GM23338 (cell line): ENCODE data around the gene RORC.

Experiments
- CREB1 ChIP-seq: fragments of 250-450 bp; sonication (Bioruptor Pico); IDR thresholded peaks from 2 replicates; pipeline ENCODE4 v1.5.0; 2020; ENCODE audit warnings: low read depth, mild to moderate bottlenecking, moderate library complexity
- EZH2 ChIP-seq: fragments of 200-600 bp; sonication (generic); IDR thresholded peaks from one replicate; pipeline ENCODE4 v1.8.0; 2017; ENCODE audit warnings: antibody characterized with exemption, mild to moderate bottlenecking, low read depth; ENCODE audit not compliant: unreplicated experiment
- EZH2phosphoT487 ChIP-seq: fragments of 200-600 bp; sonication (generic); IDR thresholded peaks from one replicate; pipeline ENCODE4 v1.8.1; 2018; ENCODE audit warnings: antibody characterized with exemption; ENCODE audit not compliant: unreplicated experiment
- JUNB ChIP-seq: IDR thresholded peaks from one replicate; pipeline ENCODE4 v1.6.1; 2016; ENCODE audit warnings: antibody characterized with exemption; ENCODE audit not compliant: unreplicated experiment
- NANOG ChIP-seq: IDR thresholded peaks from 2 replicates; pipeline ENCODE4 v1.6.1; 2016; ENCODE audit warnings: antibody characterized with exemption, borderline replicate concordance
- POLR2AphosphoS5 ChIP-seq: IDR thresholded peaks from 2 replicates; pipeline ENCODE4 v1.6.1; 2016; ENCODE audit warnings: antibody characterized with exemption, low read depth
- ZNF114 ChIP-seq: fragments of 250-450 bp; sonication (Bioruptor Pico); IDR thresholded peaks from 2 replicates; pipeline ENCODE4 v1.5.0; 2020; ENCODE audit warnings: mild to moderate bottlenecking, moderate library complexity
- ZNF331 ChIP-seq: fragments of 250-450 bp; sonication (Bioruptor Pico); IDR thresholded peaks from 2 replicates; pipeline ENCODE4 v1.5.0; 2020; ENCODE audit warnings: low read depth, mild to moderate bottlenecking, moderate library complexity
- TF ChIP-seq, protein P1 (sequence below), 2 experiments: fragments of 200-600 bp in 1 of 2; sonication (generic) in 1 of 2; conservative IDR thresholded peaks; 2 replicates each; pipeline versions ENCODE4 v1.5.1 to v1.6.1; 2016 to 2017; ENCODE audit warnings: antibody characterized with exemption in 2 of 2, low read depth in 2 of 2, mild to moderate bottlenecking in 2 of 2, moderate library complexity in 1 of 2
- TF ChIP-seq, protein P2 (sequence below): IDR thresholded peaks from one replicate; pipeline ENCODE4 v1.6.1; 2018; ENCODE audit warnings: antibody characterized with exemption; ENCODE audit not compliant: unreplicated experiment
- TF ChIP-seq, protein P3 (sequence below): fragments of 250-450 bp; sonication (Bioruptor Pico); IDR thresholded peaks from 2 replicates; pipeline ENCODE4 v1.5.0; 2020; ENCODE audit warnings: mild to moderate bottlenecking, moderate library complexity

DNA sequence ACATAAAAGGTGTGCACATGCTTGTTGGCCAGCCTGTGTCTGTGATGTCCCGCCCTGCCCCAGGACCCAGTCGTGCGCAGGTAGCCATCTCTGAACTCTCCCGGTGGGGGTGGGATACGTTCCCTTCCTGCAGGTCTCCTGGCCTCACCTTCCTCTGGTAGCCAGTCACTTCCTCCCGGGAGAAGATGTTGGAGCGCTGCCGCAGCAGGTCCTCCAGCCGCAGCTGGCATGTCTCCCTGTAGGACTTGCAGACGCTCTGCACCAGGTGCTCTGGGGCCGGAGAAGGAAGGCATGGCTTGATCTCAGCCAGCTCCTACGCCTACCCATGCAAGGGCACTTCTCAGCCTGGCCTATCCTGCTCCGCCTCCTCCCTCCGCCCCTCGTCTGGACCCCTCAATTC, 17.2 kb downstream of the RORC start:
- TF ChIP-seq, protein P1, sequence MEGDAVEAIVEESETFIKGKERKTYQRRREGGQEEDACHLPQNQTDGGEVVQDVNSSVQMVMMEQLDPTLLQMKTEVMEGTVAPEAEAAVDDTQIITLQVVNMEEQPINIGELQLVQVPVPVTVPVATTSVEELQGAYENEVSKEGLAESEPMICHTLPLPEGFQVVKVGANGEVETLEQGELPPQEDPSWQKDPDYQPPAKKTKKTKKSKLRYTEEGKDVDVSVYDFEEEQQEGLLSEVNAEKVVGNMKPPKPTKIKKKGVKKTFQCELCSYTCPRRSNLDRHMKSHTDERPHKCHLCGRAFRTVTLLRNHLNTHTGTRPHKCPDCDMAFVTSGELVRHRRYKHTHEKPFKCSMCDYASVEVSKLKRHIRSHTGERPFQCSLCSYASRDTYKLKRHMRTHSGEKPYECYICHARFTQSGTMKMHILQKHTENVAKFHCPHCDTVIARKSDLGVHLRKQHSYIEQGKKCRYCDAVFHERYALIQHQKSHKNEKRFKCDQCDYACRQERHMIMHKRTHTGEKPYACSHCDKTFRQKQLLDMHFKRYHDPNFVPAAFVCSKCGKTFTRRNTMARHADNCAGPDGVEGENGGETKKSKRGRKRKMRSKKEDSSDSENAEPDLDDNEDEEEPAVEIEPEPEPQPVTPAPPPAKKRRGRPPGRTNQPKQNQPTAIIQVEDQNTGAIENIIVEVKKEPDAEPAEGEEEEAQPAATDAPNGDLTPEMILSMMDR (conservative IDR thresholded peaks at IDR 0.05; ENCODE audit: low read depth in 2 of 2) = no peak
- TF ChIP-seq POLR2AphosphoS5 = no peak
- TF ChIP-seq NANOG = no peak
- TF ChIP-seq, protein P2, sequence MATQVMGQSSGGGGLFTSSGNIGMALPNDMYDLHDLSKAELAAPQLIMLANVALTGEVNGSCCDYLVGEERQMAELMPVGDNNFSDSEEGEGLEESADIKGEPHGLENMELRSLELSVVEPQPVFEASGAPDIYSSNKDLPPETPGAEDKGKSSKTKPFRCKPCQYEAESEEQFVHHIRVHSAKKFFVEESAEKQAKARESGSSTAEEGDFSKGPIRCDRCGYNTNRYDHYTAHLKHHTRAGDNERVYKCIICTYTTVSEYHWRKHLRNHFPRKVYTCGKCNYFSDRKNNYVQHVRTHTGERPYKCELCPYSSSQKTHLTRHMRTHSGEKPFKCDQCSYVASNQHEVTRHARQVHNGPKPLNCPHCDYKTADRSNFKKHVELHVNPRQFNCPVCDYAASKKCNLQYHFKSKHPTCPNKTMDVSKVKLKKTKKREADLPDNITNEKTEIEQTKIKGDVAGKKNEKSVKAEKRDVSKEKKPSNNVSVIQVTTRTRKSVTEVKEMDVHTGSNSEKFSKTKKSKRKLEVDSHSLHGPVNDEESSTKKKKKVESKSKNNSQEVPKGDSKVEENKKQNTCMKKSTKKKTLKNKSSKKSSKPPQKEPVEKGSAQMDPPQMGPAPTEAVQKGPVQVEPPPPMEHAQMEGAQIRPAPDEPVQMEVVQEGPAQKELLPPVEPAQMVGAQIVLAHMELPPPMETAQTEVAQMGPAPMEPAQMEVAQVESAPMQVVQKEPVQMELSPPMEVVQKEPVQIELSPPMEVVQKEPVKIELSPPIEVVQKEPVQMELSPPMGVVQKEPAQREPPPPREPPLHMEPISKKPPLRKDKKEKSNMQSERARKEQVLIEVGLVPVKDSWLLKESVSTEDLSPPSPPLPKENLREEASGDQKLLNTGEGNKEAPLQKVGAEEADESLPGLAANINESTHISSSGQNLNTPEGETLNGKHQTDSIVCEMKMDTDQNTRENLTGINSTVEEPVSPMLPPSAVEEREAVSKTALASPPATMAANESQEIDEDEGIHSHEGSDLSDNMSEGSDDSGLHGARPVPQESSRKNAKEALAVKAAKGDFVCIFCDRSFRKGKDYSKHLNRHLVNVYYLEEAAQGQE = no peak
- TF ChIP-seq EZH2 = no peak
- TF ChIP-seq, protein P3, sequence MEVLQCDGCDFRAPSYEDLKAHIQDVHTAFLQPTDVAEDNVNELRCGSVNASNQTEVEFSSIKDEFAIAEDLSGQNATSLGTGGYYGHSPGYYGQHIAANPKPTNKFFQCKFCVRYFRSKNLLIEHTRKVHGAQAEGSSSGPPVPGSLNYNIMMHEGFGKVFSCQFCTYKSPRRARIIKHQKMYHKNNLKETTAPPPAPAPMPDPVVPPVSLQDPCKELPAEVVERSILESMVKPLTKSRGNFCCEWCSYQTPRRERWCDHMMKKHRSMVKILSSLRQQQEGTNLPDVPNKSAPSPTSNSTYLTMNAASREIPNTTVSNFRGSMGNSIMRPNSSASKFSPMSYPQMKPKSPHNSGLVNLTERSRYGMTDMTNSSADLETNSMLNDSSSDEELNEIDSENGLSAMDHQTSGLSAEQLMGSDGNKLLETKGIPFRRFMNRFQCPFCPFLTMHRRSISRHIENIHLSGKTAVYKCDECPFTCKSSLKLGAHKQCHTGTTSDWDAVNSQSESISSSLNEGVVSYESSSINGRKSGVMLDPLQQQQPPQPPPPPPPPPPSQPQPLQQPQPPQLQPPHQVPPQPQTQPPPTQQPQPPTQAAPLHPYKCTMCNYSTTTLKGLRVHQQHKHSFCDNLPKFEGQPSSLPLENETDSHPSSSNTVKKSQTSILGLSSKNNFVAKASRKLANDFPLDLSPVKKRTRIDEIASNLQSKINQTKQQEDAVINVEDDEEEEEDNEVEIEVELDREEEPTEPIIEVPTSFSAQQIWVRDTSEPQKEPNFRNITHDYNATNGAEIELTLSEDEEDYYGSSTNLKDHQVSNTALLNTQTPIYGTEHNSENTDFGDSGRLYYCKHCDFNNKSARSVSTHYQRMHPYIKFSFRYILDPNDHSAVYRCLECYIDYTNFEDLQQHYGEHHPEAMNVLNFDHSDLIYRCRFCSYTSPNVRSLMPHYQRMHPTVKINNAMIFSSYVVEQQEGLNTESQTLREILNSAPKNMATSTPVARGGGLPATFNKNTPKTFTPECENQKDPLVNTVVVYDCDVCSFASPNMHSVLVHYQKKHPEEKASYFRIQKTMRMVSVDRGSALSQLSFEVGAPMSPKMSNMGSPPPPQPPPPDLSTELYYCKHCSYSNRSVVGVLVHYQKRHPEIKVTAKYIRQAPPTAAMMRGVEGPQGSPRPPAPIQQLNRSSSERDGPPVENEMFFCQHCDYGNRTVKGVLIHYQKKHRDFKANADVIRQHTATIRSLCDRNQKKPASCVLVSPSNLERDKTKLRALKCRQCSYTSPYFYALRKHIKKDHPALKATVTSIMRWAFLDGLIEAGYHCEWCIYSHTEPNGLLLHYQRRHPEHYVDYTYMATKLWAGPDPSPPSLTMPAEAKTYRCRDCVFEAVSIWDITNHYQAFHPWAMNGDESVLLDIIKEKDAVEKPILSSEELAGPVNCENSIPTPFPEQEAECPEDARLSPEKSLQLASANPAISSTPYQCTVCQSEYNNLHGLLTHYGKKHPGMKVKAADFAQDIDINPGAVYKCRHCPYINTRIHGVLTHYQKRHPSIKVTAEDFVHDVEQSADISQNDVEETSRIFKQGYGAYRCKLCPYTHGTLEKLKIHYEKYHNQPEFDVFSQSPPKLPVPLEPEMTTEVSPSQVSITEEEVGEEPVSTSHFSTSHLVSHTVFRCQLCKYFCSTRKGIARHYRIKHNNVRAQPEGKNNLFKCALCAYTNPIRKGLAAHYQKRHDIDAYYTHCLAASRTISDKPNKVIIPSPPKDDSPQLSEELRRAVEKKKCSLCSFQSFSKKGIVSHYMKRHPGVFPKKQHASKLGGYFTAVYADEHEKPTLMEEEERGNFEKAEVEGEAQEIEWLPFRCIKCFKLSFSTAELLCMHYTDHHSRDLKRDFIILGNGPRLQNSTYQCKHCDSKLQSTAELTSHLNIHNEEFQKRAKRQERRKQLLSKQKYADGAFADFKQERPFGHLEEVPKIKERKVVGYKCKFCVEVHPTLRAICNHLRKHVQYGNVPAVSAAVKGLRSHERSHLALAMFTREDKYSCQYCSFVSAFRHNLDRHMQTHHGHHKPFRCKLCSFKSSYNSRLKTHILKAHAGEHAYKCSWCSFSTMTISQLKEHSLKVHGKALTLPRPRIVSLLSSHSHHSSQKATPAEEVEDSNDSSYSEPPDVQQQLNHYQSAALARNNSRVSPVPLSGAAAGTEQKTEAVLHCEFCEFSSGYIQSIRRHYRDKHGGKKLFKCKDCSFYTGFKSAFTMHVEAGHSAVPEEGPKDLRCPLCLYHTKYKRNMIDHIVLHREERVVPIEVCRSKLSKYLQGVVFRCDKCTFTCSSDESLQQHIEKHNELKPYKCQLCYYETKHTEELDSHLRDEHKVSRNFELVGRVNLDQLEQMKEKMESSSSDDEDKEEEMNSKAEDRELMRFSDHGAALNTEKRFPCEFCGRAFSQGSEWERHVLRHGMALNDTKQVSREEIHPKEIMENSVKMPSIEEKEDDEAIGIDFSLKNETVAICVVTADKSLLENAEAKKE (CRISPR knock-in tag) = no peak
- no peak for TF ChIP-seq CREB1 (CRISPR knock-in tag)
- TF ChIP-seq ZNF114 = no peak
- TF ChIP-seq EZH2phosphoT487 = no peak
- TF ChIP-seq JUNB = no peak
- no peak for TF ChIP-seq ZNF331 (CRISPR knock-in tag)
